Measurements from ENCODE around the gene CXCR6.

CXCR6 gene

GRCh38 chr3:45972534-45973402 lies 29.5 kb downstream of the CXCR6 start:
- DNase-seq, result no peak

GRCh38 chr3:45974686-45975085 lies 31.4 kb downstream of the CXCR6 start:
- DNase-seq, result no peak

GRCh38 chr3:45975686-45976085 lies 32.4 kb downstream of the CXCR6 start:
- no peak for DNase-seq

- DNase-seq, result no peak
These were observed 33.2 kb downstream of the CXCR6 start for GRCh38 chr3:45976191-45977091.

- DNase-seq, result no peak
These were observed 34.9 kb downstream of the CXCR6 start for GRCh38 chr3:45978006-45978761.

- no peak for DNase-seq
These were observed 36.1 kb downstream of the CXCR6 start for GRCh38 chr3:45979378-45979777.

- DNase-seq, result no peak
These were observed 37.1 kb downstream of the CXCR6 start for GRCh38 chr3:45980229-45980813.

- no peak for DNase-seq
These were observed 37.6 kb downstream of the CXCR6 start for GRCh38 chr3:45980819-45981218.

GRCh38 chr3:45981346-45982074 lies 38.2 kb downstream of the CXCR6 start:
- DNase-seq, result no peak

- DNase-seq, result no peak
These were observed 40.5 kb downstream of the CXCR6 start for GRCh38 chr3:45983770-45984169.

- no peak for DNase-seq
These were observed 41.4 kb downstream of the CXCR6 start for GRCh38 chr3:45984331-45985312.

GRCh38 chr3:45985532-45986302 lies 42.5 kb downstream of the CXCR6 start:
- no peak for DNase-seq

- DNase-seq, result no peak
These were observed 43.2 kb downstream of the CXCR6 start for GRCh38 chr3:45986303-45986982.

GRCh38 chr3:45987368-45988291 lies 44.4 kb downstream of the CXCR6 start:
- DNase-seq, result peak; percentile 10

GRCh38 chr3:45988362-45988761 lies 45.1 kb downstream of the CXCR6 start:
- DNase-seq, result no peak

GRCh38 chr3:45988804-45989203 lies 45.5 kb downstream of the CXCR6 start:
- DNase-seq, result no peak

- no peak for DNase-seq
These were observed 46.9 kb downstream of the CXCR6 start for GRCh38 chr3:45990181-45990580.

- no peak for DNase-seq
These were observed 48.1 kb downstream of the CXCR6 start for GRCh38 chr3:45991341-45991740.

Measured in NCI-H1092 treated with DMSO at 0.1 percent for 48 hours (cell line).